Mesothelial cell of epicardium (in vitro differentiated cells): ENCODE measurements around the gene ACIN1. TPM values are rescaled to one million over a fixed set of nuclear protein-coding genes. Genes with fewer than 3 reads are reported as not detected.

Experiments used
- DNase-seq, 2 experiments: peaks; one replicate each; pipeline ENCODE4 v3.0.0; 2021; ENCODE audit warnings: low spot score in 2 of 2; ENCODE audit not compliant: unreplicated experiment in 2 of 2
- H3K27ac Mint-ChIP-seq: 2 replicates; pipeline ENCODE4 v1.8.0; 2021; ENCODE audit warnings: mixed read lengths
- H3K27me3 Mint-ChIP-seq: 2 replicates; pipeline ENCODE4 v1.8.0; 2021; ENCODE audit warnings: low read depth, mixed read lengths
- H3K36me3 Mint-ChIP-seq: 2 replicates; pipeline ENCODE4 v1.8.0; 2021; ENCODE audit warnings: mixed read lengths
- H3K4me1 Mint-ChIP-seq: 2 replicates; pipeline ENCODE4 v1.8.0; 2021; ENCODE audit warnings: mixed read lengths
- H3K4me3 Mint-ChIP-seq: 2 replicates; pipeline ENCODE4 v1.8.0; 2021; ENCODE audit warnings: mild to moderate bottlenecking, moderate library complexity, mixed read lengths
- H3K9me3 Mint-ChIP-seq: 2 replicates; pipeline ENCODE4 v1.8.0; 2021; ENCODE audit warnings: mixed read lengths
- CTCF ChIP-seq: fragments of 200-600 bp; sonication (generic); IDR thresholded peaks from one replicate; pipeline ENCODE4 v1.5.0; 2021; ENCODE audit warnings: antibody characterized with exemption; ENCODE audit not compliant: unreplicated experiment
- total RNA-seq: library from RNA; stranded (reverse); gene quantifications from 3 replicates; pipeline ENCODE4 v1.2.1, GENCODE V29; 2021

Gene ACIN1
- total RNA-seq, 1 donor from 2014 or later = 401 TPM

DNA sequence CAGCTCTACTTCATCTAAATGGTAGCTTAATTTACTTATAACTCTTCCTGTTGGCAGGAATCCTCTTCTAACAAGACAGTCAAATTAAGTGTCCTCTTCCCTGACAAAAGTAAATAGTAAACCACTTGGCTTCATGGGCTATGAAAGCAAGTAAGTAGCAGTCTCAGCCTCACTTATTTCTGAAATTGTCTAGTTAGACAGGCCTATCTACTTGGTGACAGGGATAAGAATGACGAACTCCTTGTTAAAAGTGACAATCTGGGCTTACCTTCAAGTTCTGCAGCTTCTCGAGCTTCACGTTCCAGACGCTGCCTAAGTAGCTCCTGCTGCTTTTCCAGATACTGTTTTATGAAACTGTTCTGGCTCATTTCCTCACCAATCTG, 4.7 kb downstream of the ACIN1 start:
- Mint-ChIP-seq H3K9me3 (no peaks in the 10 kb centered on the region), H3K4me3 (no peak overlapping the region), H3K36me3 (peaks cover 26% of the 10 kb centered on the region), H3K4me1 (peaks cover 9% of the 10 kb centered on the region), H3K27me3 (no peaks in the 10 kb centered on the region), H3K27ac (no peak overlapping the region)
- TF ChIP-seq CTCF = no peak
- no peak for DNase-seq

DNA sequence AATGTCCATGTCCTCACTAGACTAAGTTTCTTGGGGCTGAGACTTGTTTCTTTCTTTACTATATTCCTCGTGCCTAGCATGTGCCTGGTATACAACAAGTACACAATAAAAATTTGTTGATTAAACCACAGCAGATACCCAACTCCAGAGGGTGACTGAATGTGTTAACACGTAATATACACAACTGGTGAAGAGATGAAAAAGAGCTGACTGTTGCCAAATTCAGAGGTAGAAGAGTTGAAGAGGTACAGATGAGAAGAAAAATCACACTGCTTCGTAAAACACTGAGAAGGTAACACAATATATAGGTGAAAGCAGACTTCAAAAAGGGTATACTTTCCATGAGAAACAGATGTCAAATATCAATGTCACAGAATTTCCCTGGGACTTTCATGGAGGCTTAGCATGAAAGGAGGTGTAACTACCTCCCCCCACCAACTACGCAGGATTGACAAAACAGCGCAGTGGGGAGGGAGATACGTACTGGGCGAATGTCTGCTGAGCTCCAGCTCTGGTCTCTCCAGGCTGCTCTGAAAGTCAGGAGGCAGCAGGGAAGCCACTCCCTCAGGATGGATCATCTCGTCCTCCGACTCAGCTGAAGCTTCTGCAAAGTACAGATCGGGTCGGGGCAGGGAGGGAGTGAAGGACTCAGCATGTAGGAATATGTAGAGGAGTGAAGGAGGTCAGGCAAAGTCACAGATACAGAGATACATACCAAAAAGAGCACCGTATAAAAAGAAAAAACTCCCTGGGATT, 5.3 kb downstream of the ACIN1 start:
- Mint-ChIP-seq H3K4me1 (peaks cover 9% of the 10 kb centered on the region), H3K9me3 (no peaks in the 10 kb centered on the region), H3K27ac (no peak overlapping the region), H3K4me3 (no peak overlapping the region), H3K36me3 (peaks cover 28% of the 10 kb centered on the region), H3K27me3 (no peaks in the 10 kb centered on the region)
- no peak for TF ChIP-seq CTCF
- no peak for DNase-seq

GRCh38 chr14:23086565-23086964, 8.4 kb downstream of the ACIN1 start:
- no peak overlapping the region for H3K4me3 Mint-ChIP-seq
- H3K4me1 Mint-ChIP-seq = no peaks in the 10 kb centered on the region
- no peak overlapping the region for H3K27ac Mint-ChIP-seq
- H3K27me3 Mint-ChIP-seq = no peaks in the 10 kb centered on the region
- no peak for DNase-seq
- no peaks in the 10 kb centered on the region for H3K9me3 Mint-ChIP-seq
- peaks cover 27% of the 10 kb centered on the region for H3K36me3 Mint-ChIP-seq
- no peak for TF ChIP-seq CTCF

- H3K27me3 Mint-ChIP-seq = no peaks in the 10 kb centered on the region
- TF ChIP-seq CTCF = no peak
- H3K4me1 Mint-ChIP-seq = no peaks in the 10 kb centered on the region
- peaks cover 28% of the 10 kb centered on the region for H3K36me3 Mint-ChIP-seq
- H3K27ac Mint-ChIP-seq = no peak overlapping the region
- no peaks in the 10 kb centered on the region for H3K9me3 Mint-ChIP-seq
- no peak for DNase-seq
- no peak overlapping the region for H3K4me3 Mint-ChIP-seq
Measured at GRCh38 chr14:23085458-23085857, 9.5 kb downstream of the ACIN1 start.

GRCh38 chr14:23080474-23080873, 14.5 kb downstream of the ACIN1 start:
- no peak for TF ChIP-seq CTCF
- no peaks in the 10 kb centered on the region for H3K27me3 Mint-ChIP-seq
- no peak overlapping the region for H3K4me3 Mint-ChIP-seq
- H3K9me3 Mint-ChIP-seq = no peaks in the 10 kb centered on the region
- DNase-seq = no peak
- H3K4me1 Mint-ChIP-seq = no peaks in the 10 kb centered on the region
- peaks cover 30% of the 10 kb centered on the region for H3K36me3 Mint-ChIP-seq
- H3K27ac Mint-ChIP-seq = no peak overlapping the region
